HG03520 (cell line): ENCODE results near the gene GIGYF2.
"Not testable (repeated sequence)": the region's sequence is repeated elsewhere in the genome, so short reads cannot be mapped to it uniquely, and the experiment has no call there.

Experiments used
- ATAC-seq: cut with Tn5 transposase; IDR thresholded peaks from one replicate; pipeline ENCODE4 v1.9.1; 2021; ENCODE audit warnings: mild to moderate bottlenecking, moderate library complexity; ENCODE audit not compliant: unreplicated experiment

GIGYF2 gene

GRCh38 chr2:232809349-232810124, 112.4 kb downstream of the GIGYF2 start:
- ATAC-seq, result no peak

- no peak for ATAC-seq
These were observed 113.3 kb downstream of the GIGYF2 start for GRCh38 chr2:232810444-232810843.

GRCh38 chr2:232815569-232815968, 118.4 kb downstream of the GIGYF2 start:
- ATAC-seq, result no peak

- ATAC-seq, result no peak
These were observed 119.5 kb downstream of the GIGYF2 start for GRCh38 chr2:232816657-232817056.

GRCh38 chr2:232817756-232818155, 120.6 kb downstream of the GIGYF2 start:
- no peak for ATAC-seq

- no peak for ATAC-seq
These were observed 132.9 kb downstream of the GIGYF2 start for GRCh38 chr2:232829988-232830387.

GRCh38 chr2:232831496-232831895, 134.4 kb downstream of the GIGYF2 start:
- no peak for ATAC-seq

- no peak for ATAC-seq
These were observed 136.7 kb downstream of the GIGYF2 start for GRCh38 chr2:232833830-232834229.

GRCh38 chr2:232835687-232836208, 138.6 kb downstream of the GIGYF2 start:
- ATAC-seq, result no peak

- ATAC-seq, result no peak
These were observed 139.8 kb downstream of the GIGYF2 start for GRCh38 chr2:232836934-232837333.

- ATAC-seq, result no peak
These were observed 141.3 kb downstream of the GIGYF2 start for GRCh38 chr2:232838406-232838874.

- no peak for ATAC-seq
These were observed 142.4 kb downstream of the GIGYF2 start for GRCh38 chr2:232839411-232840079.

- ATAC-seq, result no peak
These were observed 145.6 kb downstream of the GIGYF2 start for GRCh38 chr2:232842689-232843088.

GRCh38 chr2:232843834-232844233, 146.7 kb downstream of the GIGYF2 start:
- no peak for ATAC-seq

- ATAC-seq, result no peak
These were observed 148.9 kb downstream of the GIGYF2 start for GRCh38 chr2:232846055-232846454.

GRCh38 chr2:232850039-232850438, 152.9 kb downstream of the GIGYF2 start:
- ATAC-seq, result no peak

GRCh38 chr2:232852081-232852480, 154.9 kb downstream of the GIGYF2 start:
- ATAC-seq, result not testable (repeated sequence)

GRCh38 chr2:232852676-232853075, 155.5 kb downstream of the GIGYF2 start:
- ATAC-seq, result no peak

GRCh38 chr2:232854082-232854481, 157.0 kb downstream of the GIGYF2 start:
- ATAC-seq, result no peak

- ATAC-seq, result no peak
These were observed 160.0 kb downstream of the GIGYF2 start for GRCh38 chr2:232857158-232857563.

GRCh38 chr2:232859385-232859916, 162.3 kb downstream of the GIGYF2 start:
- no peak for ATAC-seq
